IPS-15b (cell line): Measurements from ENCODE around the gene EFNB2.

Experiments
- H3K27me3 ChIP-seq: one replicate; pipeline ENCODE4 v1.6.1; 2013; ENCODE audit warnings: low read length; ENCODE audit not compliant: control insufficient read depth, insufficient read depth
- H3K36me3 ChIP-seq: one replicate; pipeline ENCODE4 v1.6.1; 2013; ENCODE audit warnings: low read length; ENCODE audit not compliant: control insufficient read depth, insufficient read depth
- H3K4me1 ChIP-seq: one replicate; pipeline ENCODE4 v1.6.1; 2013; ENCODE audit warnings: mild to moderate bottlenecking, low read length; ENCODE audit not compliant: control insufficient read depth, insufficient read depth
- H3K4me3 ChIP-seq: one replicate; pipeline ENCODE4 v1.5.1; 2013; ENCODE audit warnings: low read depth, low read length
- H3K9ac ChIP-seq: one replicate; pipeline ENCODE4 v1.6.1; 2013; ENCODE audit warnings: low read depth, mild to moderate bottlenecking, low read length
- H3K9me3 ChIP-seq: one replicate; pipeline ENCODE4 v1.6.1; 2013; ENCODE audit warnings: mild to moderate bottlenecking, low read length; ENCODE audit not compliant: control insufficient read depth, insufficient read depth

Gene EFNB2

GRCh38 chr13:106520251-106521054 lies 15.0 kb downstream of the EFNB2 start:
- H3K27me3 ChIP-seq: peaks cover 5% of the 10 kb centered on the region
- H3K9me3 ChIP-seq: no peaks in the 10 kb centered on the region
- H3K9ac ChIP-seq: no peak overlapping the region
- H3K36me3 ChIP-seq: no peaks in the 10 kb centered on the region
- peaks cover 26% of the 10 kb centered on the region for H3K4me1 ChIP-seq
- no peak overlapping the region for H3K4me3 ChIP-seq

- Histone ChIP-seq H3K9ac (no peak overlapping the region), H3K36me3 (no peaks in the 10 kb centered on the region), H3K27me3 (no peaks in the 10 kb centered on the region), H3K4me3 (no peak overlapping the region), H3K4me1 (peaks cover 41% of the 10 kb centered on the region), H3K9me3 (no peaks in the 10 kb centered on the region)
Observed at GRCh38 chr13:106518512-106518911, 16.9 kb downstream of the EFNB2 start.

DNA sequence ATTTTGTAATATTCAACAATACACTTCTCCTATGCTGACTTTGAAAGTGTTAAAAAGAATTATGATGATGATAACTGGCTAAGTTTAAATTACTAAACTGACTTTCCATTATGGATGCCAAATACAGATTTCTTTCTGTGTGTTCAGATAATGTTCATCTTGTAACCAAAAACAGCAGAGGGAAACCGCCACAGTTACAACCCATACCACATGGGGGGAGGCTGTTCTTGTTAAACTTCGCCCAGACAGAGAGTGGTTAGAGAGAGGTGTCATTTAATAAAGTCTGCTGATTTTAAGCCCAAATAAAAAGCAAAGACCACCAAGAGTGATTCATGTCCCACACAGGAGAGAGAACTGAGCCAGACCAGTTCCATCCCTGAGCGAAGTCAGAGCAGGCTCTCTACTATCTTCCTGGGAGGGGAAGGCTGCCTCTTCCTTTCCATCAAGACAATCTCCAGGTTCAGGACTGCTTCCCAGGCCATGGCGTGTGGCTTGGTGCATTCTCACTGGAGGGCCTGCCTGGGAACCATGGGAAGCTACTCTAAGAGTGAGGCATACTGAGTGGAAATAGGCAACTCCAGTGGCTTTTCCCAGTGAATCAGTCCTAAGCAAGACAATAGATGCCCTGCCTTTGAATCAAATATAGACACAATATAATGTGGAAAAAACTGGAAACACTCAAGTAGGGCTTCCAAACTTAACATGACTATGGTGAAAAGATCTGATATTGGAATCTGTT lies 18.2 kb downstream of the EFNB2 start:
- Histone ChIP-seq H3K9me3 (no peaks in the 10 kb centered on the region), H3K9ac (no peak overlapping the region), H3K27me3 (no peaks in the 10 kb centered on the region), H3K4me3 (no peak overlapping the region), H3K4me1 (peaks cover 41% of the 10 kb centered on the region), H3K36me3 (no peaks in the 10 kb centered on the region)

DNA sequence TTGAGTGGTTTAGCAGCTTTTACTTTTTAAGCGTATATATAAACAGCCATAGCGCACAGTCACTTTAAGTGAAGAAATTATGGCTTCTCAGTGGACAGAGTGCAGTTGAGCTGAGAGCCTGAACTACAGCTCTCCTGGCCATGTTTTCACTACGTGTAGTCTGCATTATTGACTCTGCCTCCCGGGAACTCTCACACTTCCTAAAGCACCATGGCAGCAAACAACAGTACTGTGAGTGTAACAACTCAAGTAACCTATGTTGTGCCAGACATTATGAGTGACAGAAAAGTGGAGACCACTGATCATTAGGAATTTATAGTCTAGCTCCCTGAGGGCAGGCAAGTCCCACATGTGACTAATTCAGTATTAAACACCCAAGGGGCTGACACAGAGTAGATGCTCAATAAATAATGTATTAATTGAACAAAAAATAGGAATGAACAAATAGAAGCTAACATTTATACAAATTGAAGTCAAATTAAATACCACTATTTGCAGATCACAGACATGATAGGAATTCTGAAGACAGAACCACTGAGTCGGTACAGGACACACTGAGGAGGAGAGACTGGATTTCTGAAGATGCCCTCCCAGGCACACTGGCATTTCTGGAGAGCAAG lies 19.7 kb downstream of the EFNB2 start:
- Histone ChIP-seq H3K27me3 (no peaks in the 10 kb centered on the region), H3K36me3 (no peaks in the 10 kb centered on the region), H3K9ac (no peak overlapping the region), H3K4me1 (peaks cover 34% of the 10 kb centered on the region), H3K9me3 (no peaks in the 10 kb centered on the region), H3K4me3 (no peak overlapping the region)

- no peak overlapping the region for H3K9ac ChIP-seq
- no peaks in the 10 kb centered on the region for H3K36me3 ChIP-seq
- H3K4me3 ChIP-seq: no peak overlapping the region
Observed at GRCh38 chr13:106514928-106515634, 20.4 kb downstream of the EFNB2 start.

GRCh38 chr13:106513025-106513983 lies 22.2 kb downstream of the EFNB2 start:
- H3K36me3 ChIP-seq: no peaks in the 10 kb centered on the region

More at GRCh38 chr13:106514928-106515634, 20.4 kb downstream of the EFNB2 start:
- Histone ChIP-seq H3K4me1 (peaks cover 29% of the 10 kb centered on the region), H3K27me3 (no peaks in the 10 kb centered on the region), H3K9me3 (no peaks in the 10 kb centered on the region)

DNA sequence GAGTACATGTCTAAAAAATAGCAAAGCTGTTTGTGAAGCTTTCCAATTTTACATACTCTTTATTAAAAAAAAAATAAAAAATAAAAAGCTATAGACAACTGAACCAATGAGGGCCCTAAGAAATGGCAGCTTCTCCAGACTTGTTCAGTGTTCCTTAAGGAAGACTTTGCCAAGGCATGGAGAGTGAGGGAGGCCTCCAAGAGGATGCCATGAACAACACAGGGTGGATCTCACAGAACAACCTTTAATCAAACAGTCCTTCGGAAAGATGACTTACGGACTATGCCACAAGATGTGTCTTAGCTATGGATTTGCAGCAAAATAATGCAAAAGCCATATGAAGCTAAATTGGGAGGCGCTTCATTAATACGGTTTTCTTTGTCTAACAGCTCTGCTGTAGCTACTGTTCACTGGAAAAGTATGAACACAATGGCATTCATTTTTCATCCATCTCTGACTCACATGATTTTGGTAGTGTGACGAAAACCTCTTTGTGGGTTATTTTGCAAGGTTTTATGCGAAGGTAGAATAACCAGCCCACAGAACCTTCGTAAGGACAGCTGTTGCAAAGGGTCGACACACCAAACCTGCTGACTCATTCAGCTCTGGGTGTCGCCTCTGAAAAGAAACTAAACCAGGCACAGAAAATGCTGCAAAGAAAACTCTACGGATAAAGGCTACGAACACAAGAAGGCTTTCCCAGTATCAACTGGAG lies 27.7 kb downstream of the EFNB2 start:
- H3K9ac ChIP-seq: no peak overlapping the region
- H3K27me3 ChIP-seq: no peaks in the 10 kb centered on the region
- no peaks in the 10 kb centered on the region for H3K36me3 ChIP-seq
- H3K4me1 ChIP-seq: peaks cover 5% of the 10 kb centered on the region
- H3K4me3 ChIP-seq: no peak overlapping the region
- H3K9me3 ChIP-seq: no peaks in the 10 kb centered on the region

More at GRCh38 chr13:106513025-106513983, 22.2 kb downstream of the EFNB2 start:
- H3K9ac ChIP-seq: no peak overlapping the region
- H3K9me3 ChIP-seq: no peaks in the 10 kb centered on the region
- no peaks in the 10 kb centered on the region for H3K27me3 ChIP-seq
- peaks cover 29% of the 10 kb centered on the region for H3K4me1 ChIP-seq
- no peak overlapping the region for H3K4me3 ChIP-seq

- Histone ChIP-seq H3K9ac (no peak overlapping the region), H3K9me3 (no peaks in the 10 kb centered on the region), H3K4me3 (no peak overlapping the region), H3K4me1 (peaks cover 4% of the 10 kb centered on the region), H3K36me3 (no peaks in the 10 kb centered on the region), H3K27me3 (no peaks in the 10 kb centered on the region)
Observed at GRCh38 chr13:106506286-106506685, 29.2 kb downstream of the EFNB2 start.

DNA sequence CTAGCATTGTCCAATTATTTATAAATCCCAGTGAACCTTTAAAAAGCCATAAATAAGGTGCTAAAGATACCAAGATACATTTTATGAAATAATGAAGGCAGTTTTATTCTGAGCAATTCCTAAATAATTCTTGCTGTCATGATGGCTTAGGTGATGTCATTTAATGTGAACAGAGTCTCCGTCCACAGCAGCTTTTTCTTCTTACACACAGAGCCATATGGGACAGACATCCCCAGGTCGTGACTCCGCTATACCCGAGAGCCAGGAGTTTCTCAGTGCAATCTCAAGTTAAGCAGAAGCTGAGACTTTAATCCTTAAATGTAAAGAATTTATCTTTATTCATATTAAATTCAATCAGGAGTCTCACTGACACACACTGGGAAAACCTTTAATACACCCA lies 29.7 kb downstream of the EFNB2 start:
- Histone ChIP-seq H3K36me3 (no peaks in the 10 kb centered on the region), H3K9me3 (no peaks in the 10 kb centered on the region), H3K9ac (no peak overlapping the region), H3K4me3 (no peak overlapping the region), H3K27me3 (no peaks in the 10 kb centered on the region), H3K4me1 (peaks cover 4% of the 10 kb centered on the region)

- Histone ChIP-seq H3K9ac (no peak overlapping the region), H3K4me1 (peaks cover 4% of the 10 kb centered on the region), H3K36me3 (no peaks in the 10 kb centered on the region)
Observed at GRCh38 chr13:106505295-106505694, 30.2 kb downstream of the EFNB2 start.

More at GRCh38 chr13:106505295-106505694, 30.2 kb downstream of the EFNB2 start:
- Histone ChIP-seq H3K9me3 (no peaks in the 10 kb centered on the region), H3K4me3 (no peak overlapping the region), H3K27me3 (no peaks in the 10 kb centered on the region)
